ENCODE data around the gene LRP1-AS.

The LRP1-AS gene

DNA sequence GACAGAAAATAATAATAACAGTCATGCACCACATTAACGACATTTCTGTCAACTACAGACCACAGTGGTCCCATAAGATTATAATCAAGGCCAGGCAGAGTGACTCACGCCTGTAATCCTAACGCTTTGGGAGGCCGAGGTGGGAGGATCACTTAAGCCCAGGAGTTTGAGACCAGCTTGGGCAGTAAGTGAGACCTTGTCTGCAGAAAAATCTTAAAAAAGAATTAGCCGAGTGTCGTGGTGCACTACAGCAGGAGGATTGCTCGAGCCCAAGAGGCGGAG, 49.9 kb downstream of the LRP1-AS start:
- DNase-seq (ENCODE audit: low read depth): no peak

DNA sequence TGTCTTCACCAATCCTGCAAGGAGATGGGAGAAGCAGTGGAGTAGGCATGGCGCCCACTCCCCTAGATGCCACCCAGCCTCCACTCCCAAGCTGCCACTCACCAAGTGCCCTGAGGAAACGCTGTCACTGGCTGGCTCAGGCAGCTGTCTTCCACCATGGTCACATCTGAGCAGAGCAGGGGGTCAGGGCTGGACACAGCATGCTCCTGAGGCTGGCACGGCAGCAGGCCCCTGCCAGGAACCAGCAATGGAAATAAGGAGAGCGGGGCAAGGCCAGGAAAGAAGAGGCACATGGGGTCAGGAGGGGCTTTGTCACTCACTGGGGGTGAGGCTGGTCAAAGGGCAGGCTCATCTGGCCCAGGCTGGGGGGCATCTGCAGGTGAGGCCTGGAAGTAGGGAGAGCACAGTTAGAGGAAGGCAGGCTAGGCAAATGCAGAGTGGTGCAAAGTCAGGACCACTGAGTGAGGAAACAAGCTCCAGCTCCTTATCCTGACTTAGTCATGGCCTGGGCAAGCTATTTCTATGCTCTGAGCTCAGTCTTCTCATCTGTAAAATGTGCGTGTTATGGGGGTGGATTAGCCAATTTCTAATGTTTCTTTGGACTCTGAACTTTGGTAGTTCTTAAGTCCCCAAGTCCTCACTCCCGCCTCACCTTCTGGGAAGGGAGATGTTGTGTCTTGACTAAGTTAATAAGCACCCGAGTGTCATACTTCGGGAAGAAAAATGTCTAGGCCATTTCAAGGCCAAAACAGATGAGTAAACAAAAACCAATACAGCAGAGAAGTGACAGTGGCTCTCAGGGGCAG, 50.5 kb downstream of the LRP1-AS start:
- DNase-seq (ENCODE audit: low read depth): no peak

DNA sequence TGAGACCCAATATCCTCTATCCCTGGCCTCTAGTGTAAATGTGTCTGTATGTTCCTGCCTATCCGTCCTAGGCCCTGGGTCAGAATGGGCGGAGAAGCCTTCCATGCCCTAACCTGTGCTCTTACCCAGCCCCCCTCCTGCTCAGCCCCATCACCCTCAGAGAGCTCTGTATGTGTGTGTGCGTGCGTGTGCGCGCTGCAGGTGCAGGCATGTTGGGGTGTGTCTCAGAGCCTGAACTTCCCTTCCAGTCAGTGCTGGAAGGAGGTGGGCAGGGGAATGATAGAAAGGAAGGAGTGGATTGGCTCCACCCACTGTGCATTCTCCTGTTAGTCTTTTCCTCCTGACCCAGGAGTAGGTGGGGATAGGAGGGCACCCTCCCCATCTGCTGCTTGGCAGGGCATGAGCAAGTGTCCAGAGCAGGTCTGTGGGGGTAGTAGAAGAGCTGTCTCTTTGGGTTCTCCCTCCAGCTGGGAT, 51.3 kb downstream of the LRP1-AS start:
- DNase-seq (ENCODE audit: low read depth): no peak

DNA sequence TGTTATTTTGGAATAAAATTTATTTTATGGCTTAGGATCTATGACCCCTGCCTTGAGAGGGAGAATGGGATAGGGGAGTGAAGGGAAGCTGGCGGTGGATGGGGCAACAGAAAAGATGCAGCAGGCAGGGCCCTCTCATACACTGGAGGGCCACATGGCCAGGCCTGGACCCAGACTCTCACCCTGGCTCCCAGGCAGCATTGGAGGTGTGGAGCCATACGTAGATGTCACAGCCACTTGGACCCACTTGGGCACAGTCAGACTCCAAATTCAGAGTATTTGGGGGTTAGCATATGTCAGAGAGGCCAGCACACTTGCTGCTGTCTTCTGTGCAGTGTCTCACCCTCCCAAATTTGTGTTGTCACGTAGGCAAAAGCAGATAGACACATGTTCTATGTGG, 52.0 kb downstream of the LRP1-AS start:
- no peak for DNase-seq (ENCODE audit: low read depth)
